Progenitor cell of endocrine pancreas (in vitro differentiated cells): ENCODE measurements around the gene OPTN. TPM values are rescaled to one million over a fixed set of nuclear protein-coding genes. Genes with fewer than 3 reads are reported as not detected.
"Not testable (repeated sequence)": the region's sequence is repeated elsewhere in the genome, so short reads cannot be mapped to it uniquely, and the experiment has no call there.

Experiments
- DNase-seq: peaks from one replicate; pipeline ENCODE4 v3.0.0; 2021; ENCODE audit warnings: low spot score; ENCODE audit not compliant: unreplicated experiment
- H3K27ac Mint-ChIP-seq: 2 replicates; pipeline ENCODE4 v1.8.0; 2021; ENCODE audit warnings: mild to moderate bottlenecking, moderate library complexity, mixed read lengths
- H3K27me3 Mint-ChIP-seq: 2 replicates; pipeline ENCODE4 v1.8.0; 2021; ENCODE audit warnings: mixed read lengths
- H3K36me3 Mint-ChIP-seq: 2 replicates; pipeline ENCODE4 v1.8.0; 2022; ENCODE audit warnings: mixed read lengths; ENCODE audit not compliant: insufficient read depth
- H3K4me1 Mint-ChIP-seq: 2 replicates; pipeline ENCODE4 v1.8.0; 2021; ENCODE audit warnings: low read depth, mixed read lengths
- H3K4me3 Mint-ChIP-seq: 2 replicates; pipeline ENCODE4 v1.8.0; 2021; ENCODE audit warnings: low read depth, mild to moderate bottlenecking, moderate library complexity, mixed read lengths
- H3K9me3 Mint-ChIP-seq: 2 replicates; pipeline ENCODE4 v1.8.0; 2021; ENCODE audit warnings: low read depth, mixed read lengths
- CTCF ChIP-seq: fragments of 200-600 bp; sonication (generic); IDR thresholded peaks from one replicate; pipeline ENCODE4 v1.5.0; 2021; ENCODE audit warnings: antibody characterized with exemption, mild to moderate bottlenecking; ENCODE audit not compliant: unreplicated experiment
- long read RNA-seq: library from polyadenylated mRNA; unstranded; transcript quantifications from one replicate; pipeline ENCODE4 v2.0.0, GENCODE V29; 2020
- total RNA-seq: library from RNA; stranded (reverse); gene quantifications from 2 replicates; pipeline ENCODE4 v1.2.1, GENCODE V29; 2021

Gene OPTN
- total RNA-seq = 6.2 and 6.8 TPM in 2 replicates
- long read RNA-seq, transcript OPTN-205 (14 exons, 3,321 nt) = major isoform, 12 of 25 reads
- long read RNA-seq, partial matches to known transcripts = 5 of 25 reads
- long read RNA-seq, other reads (novel, unspliced or antisense) = 5 of 25 reads

DNA sequence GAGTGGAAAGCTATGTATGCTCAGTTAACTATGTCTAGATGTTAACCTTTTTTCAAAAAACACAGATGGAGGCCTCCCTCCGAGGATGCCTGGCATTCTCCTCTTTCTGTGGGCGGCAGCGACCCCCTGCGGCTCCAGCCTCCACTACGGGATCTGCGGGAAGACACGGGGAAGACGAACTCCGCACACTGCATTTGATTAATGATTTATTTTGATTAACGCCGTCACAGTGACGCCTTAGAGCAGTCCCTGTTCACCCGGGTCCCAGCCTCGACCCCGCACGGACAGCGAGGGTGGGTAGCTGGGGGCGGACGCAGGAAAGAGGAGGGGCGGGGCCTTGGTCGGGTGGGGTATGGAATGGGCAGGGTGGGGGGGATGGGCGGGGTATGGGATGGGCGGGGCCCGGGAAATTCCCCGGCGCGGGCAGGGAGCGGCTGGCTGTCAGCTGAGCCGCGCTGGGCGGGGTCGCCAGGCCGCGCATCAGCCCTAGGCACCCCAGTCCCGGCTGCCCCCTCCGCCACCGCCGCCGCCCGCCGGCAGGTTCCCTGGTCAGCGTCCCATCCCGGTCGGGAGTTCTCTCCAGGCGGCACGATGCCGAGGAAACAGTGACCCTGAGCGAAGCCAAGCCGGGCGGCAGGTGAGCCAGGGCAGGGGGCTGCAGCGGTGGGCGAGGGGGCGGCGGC is at the start of gene OPTN:
Gene OPTN (plus strand): TSS at position 498 of the 683 bp plus-strand sequence. CDS start 8,960 bp downstream, outside the sequence.
- H3K27ac Mint-ChIP-seq = peak within 1 kb of the TSS; percentile 85

DNA sequence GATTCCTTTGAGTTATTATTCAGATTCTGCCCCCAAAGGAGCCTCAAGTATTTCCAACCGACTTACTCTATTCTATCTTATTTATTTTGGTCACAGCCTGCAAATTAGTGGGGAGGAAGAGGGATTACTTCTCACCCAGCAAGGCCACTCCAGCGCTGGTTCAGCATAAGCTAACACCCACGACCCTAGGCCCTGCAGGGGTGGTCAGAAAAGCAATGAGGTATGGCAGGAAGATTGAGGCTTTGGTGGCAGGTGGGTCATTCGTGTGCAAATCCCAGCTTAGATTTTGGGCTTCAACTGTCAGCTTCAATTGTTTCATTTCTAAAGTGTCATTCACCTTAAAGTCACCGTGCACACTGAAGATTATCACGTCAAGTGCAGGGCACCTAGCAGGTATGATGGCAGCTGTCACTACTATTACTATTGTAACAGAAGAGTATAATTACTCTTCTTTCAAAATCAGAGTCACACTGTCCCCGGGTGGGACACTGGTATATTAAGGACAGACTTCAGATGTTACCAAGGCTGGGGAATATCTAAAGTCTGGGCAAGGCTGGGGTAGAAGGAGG is 48.8 kb upstream of the OPTN start:
- no peak overlapping the region for H3K4me3 Mint-ChIP-seq
- H3K27me3 Mint-ChIP-seq = peaks cover 16% of the 10 kb centered on the region
- H3K36me3 Mint-ChIP-seq = no peaks in the 10 kb centered on the region
- no peak for TF ChIP-seq CTCF
- H3K9me3 Mint-ChIP-seq = no peaks in the 10 kb centered on the region
- no peak overlapping the region for H3K27ac Mint-ChIP-seq
- no peak for DNase-seq
- peaks cover 2% of the 10 kb centered on the region for H3K4me1 Mint-ChIP-seq

More for the DNA sequence above, at the start of gene OPTN:
- no peaks in the 10 kb centered on the region for H3K9me3 Mint-ChIP-seq
- peaks cover 35% of the 10 kb centered on the region for H3K27me3 Mint-ChIP-seq
- H3K4me1 Mint-ChIP-seq = peaks cover 7% of the 10 kb centered on the region
- no peaks in the 10 kb centered on the region for H3K36me3 Mint-ChIP-seq
- TF ChIP-seq CTCF = peak; percentile 65
- peak within 1 kb of the TSS; percentile 82 for H3K4me3 Mint-ChIP-seq
- peak; percentile 49 for DNase-seq

DNA sequence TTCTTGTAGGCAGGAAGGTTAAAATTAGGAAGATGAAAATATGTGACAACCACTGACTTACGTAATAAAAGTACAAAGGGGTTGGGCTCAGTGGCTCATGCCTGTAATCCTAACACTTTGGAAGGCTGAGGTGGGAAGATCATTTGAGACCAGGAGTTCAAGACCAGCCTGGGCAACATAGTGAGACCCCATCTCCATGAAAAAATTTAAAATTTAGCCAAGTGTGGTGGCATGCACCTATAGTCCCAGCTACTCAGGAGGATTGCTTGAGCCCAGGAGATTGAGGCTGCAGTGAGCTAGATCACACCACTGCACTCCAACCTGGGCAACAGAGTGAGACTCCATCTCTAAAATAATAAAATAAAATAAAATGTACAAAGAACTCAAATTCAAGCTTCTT is 46.8 kb upstream of the OPTN start:
- H3K4me3 Mint-ChIP-seq, H3K27me3 Mint-ChIP-seq, H3K4me1 Mint-ChIP-seq, H3K36me3 Mint-ChIP-seq, H3K9me3 Mint-ChIP-seq, DNase-seq, H3K27ac Mint-ChIP-seq: not testable (repeated sequence)

- Mint-ChIP-seq H3K4me3 (no peak overlapping the region), H3K27me3 (peaks cover 10% of the 10 kb centered on the region), H3K27ac (no peak overlapping the region), H3K36me3 (no peaks in the 10 kb centered on the region), H3K4me1 (peaks cover 2% of the 10 kb centered on the region), H3K9me3 (no peaks in the 10 kb centered on the region)
- TF ChIP-seq CTCF = no peak
- no peak for DNase-seq
These were observed 46.0 kb upstream of the OPTN start for GRCh38 chr10:13053794-13054462.

DNA sequence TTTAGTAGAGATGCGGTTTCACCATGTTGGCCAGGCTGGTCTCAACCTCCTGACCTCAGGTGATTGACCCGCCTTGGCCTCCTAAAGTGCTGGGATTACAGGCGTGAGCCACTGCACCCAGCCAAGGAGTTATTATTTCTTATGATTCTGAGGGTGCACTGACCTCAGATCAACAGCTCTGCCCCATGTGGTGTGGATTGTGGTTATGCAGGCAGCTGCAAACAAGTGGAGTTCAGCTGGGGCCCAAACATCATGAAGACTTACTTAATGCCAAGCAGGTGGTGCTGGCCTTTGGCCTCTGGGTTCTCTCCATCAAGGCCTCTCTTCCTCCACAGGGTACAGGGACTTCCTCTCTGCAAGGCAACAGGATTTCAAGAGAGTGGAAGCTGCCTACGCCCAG is 45.1 kb upstream of the OPTN start:
- Mint-ChIP-seq H3K36me3 (no peaks in the 10 kb centered on the region), H3K4me1 (peaks cover 2% of the 10 kb centered on the region), H3K27me3 (peaks cover 7% of the 10 kb centered on the region), H3K27ac (no peak overlapping the region), H3K9me3 (no peaks in the 10 kb centered on the region), H3K4me3 (no peak overlapping the region)
- TF ChIP-seq CTCF = no peak
- no peak for DNase-seq
